Activated T-helper 1 cell treated with anti-CD3 and anti-CD28 coated beads, Interleukin-12 subunit alpha, Interleukin-12 subunit beta, Interleukin-2, Interleukin-4 antibody, amounts not matched to agents 30 ng/mL and 10 ng/mL and 1 ng/mL, durations not matched to agents 14 hours and 24 hours and 36 hours (primary cell): ENCODE data around the gene PAX8. TPM values are rescaled to one million over a fixed set of nuclear protein-coding genes. Genes with fewer than 3 reads are reported as not detected.

Source experiments
- DNase-seq: peaks from one replicate; pipeline ENCODE4 v3.0.0; 2021; ENCODE audit warnings: low spot score
- H3K27ac Mint-ChIP-seq: one replicate; pipeline ENCODE4 v1.8.0; 2021; ENCODE audit warnings: mild to moderate bottlenecking, mixed read lengths
- H3K27me3 Mint-ChIP-seq: one replicate; pipeline ENCODE4 v1.8.0; 2022; ENCODE audit warnings: mild to moderate bottlenecking, moderate library complexity, mixed read lengths; ENCODE audit not compliant: insufficient read depth
- H3K36me3 Mint-ChIP-seq: one replicate; pipeline ENCODE4 v1.8.0; 2021; ENCODE audit warnings: low read depth, mixed read lengths
- H3K4me1 Mint-ChIP-seq: one replicate; pipeline ENCODE4 v1.8.0; 2021; ENCODE audit warnings: low read depth, mixed read lengths
- H3K4me3 Mint-ChIP-seq: one replicate; pipeline ENCODE4 v1.8.0; 2021; ENCODE audit warnings: mild to moderate bottlenecking, moderate library complexity, mixed read lengths
- H3K9me3 Mint-ChIP-seq: one replicate; pipeline ENCODE4 v1.8.0; 2021; ENCODE audit warnings: mixed read lengths
- intact Hi-C: fragments of 100-400 bp; cut with micrococcal nuclease; formaldehyde crosslinking; loops from one replicate; pipeline ENCODE4 v1.15.1; 2024
- total RNA-seq: library from RNA; stranded (reverse); gene quantifications from 2 replicates; pipeline ENCODE4 v1.2.3, GENCODE V29; 2022

Gene PAX8
- total RNA-seq, 1 donor from 2014 or later, result 0.70 TPM

DNA sequence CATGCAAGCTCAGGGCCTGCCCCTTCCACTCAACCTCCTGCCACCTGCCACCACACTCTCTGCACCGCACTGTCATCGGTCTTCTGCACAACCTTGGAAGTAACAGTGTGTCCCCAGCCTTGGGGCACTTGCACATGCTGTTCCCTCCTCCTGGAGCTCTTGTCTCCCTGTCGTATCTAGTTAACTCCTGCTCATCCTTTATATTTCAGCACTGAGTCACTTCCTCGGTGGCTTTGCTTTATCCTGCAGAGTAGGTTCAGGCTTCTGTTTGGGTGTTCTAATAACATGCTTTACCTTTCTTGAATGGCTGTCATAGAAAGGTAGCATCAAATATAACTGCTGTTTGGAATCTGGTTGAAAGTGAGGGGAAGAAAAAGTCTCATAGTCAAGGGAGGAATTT, 25.3 kb downstream of the PAX8 start:
- H3K4me1 Mint-ChIP-seq, result peaks cover 68% of the 10 kb centered on the region
- no peaks in the 10 kb centered on the region for H3K9me3 Mint-ChIP-seq
- H3K36me3 Mint-ChIP-seq, result peaks cover 9% of the 10 kb centered on the region
- no peak for DNase-seq
- H3K27ac Mint-ChIP-seq, result no peak overlapping the region
- intact Hi-C loops, result loop anchor here (5.0 kb wide), 1 partner anchor 116 kb away; no protein-coding TSS in a partner anchor
- H3K27me3 Mint-ChIP-seq, result peaks cover 6% of the 10 kb centered on the region
- peak overlapping the region; percentile 19 for H3K4me3 Mint-ChIP-seq

DNA sequence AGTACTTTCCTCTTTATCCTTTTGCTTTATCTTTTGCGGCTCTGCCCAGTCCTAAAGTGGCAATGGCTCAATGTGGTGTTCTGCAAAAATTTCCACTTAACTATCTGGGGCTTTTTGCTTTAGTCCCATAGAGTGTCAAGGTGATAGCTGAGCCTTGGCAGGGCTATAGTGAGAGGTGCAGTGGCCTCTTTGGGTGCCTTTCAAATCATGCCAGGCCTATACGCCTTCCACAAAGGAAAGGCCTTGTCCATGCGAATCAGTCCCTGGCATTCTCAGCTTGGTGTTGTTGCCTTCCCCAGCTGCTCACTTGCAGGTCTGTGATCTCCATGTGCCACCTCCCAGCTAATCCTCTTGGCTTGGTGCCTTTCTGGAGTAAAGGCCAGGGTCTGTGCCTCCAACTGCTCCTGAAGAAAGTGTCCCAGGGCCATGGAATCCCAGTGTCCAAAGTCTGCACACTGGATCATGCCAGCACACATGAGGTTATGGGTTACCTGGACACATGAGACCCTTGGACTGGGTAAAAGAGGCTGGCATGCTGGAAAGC, 26.6 kb downstream of the PAX8 start:
- H3K36me3 Mint-ChIP-seq, result peaks cover 9% of the 10 kb centered on the region
- peak overlapping the region; percentile 32 for H3K4me3 Mint-ChIP-seq
- H3K9me3 Mint-ChIP-seq, result no peaks in the 10 kb centered on the region
- peak overlapping the region; percentile 77 for H3K27ac Mint-ChIP-seq
- no peak for DNase-seq
- peaks cover 68% of the 10 kb centered on the region for H3K4me1 Mint-ChIP-seq
- intact Hi-C loops, result loop anchor here (5.0 kb wide), 1 partner anchor 115 kb away; no protein-coding TSS in a partner anchor
- peaks cover 4% of the 10 kb centered on the region for H3K27me3 Mint-ChIP-seq

DNA sequence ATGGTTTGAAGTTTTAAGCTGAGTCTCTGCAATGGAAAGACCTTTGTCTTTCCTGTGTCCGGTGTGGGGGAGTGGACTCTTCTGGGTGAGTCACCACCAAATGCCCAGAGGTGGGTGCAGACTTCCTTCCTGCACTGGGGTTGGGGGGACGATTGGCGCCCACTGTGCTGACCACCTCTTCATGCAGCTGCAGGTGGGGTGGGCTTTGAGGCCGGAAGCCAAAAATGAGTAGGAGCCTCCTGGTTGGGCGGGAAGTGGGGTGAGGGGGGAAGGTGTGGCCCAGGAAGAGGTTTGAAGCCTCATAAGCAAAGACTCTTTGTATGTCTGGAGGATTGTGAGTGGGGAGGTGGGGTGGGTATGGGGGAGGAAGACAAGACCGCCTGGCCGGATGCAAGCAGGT, 27.6 kb downstream of the PAX8 start:
- DNase-seq, result peak; percentile 39
- peak overlapping the region; percentile 73 for H3K27ac Mint-ChIP-seq
- peaks cover 3% of the 10 kb centered on the region for H3K27me3 Mint-ChIP-seq
- H3K36me3 Mint-ChIP-seq, result peaks cover 8% of the 10 kb centered on the region
- H3K4me3 Mint-ChIP-seq, result peak overlapping the region; percentile 32
- H3K4me1 Mint-ChIP-seq, result peaks cover 65% of the 10 kb centered on the region
- no peaks in the 10 kb centered on the region for H3K9me3 Mint-ChIP-seq
- intact Hi-C loops, result loop anchor here (5.0 kb wide), 1 partner anchor 114 kb away; no protein-coding TSS in a partner anchor

DNA sequence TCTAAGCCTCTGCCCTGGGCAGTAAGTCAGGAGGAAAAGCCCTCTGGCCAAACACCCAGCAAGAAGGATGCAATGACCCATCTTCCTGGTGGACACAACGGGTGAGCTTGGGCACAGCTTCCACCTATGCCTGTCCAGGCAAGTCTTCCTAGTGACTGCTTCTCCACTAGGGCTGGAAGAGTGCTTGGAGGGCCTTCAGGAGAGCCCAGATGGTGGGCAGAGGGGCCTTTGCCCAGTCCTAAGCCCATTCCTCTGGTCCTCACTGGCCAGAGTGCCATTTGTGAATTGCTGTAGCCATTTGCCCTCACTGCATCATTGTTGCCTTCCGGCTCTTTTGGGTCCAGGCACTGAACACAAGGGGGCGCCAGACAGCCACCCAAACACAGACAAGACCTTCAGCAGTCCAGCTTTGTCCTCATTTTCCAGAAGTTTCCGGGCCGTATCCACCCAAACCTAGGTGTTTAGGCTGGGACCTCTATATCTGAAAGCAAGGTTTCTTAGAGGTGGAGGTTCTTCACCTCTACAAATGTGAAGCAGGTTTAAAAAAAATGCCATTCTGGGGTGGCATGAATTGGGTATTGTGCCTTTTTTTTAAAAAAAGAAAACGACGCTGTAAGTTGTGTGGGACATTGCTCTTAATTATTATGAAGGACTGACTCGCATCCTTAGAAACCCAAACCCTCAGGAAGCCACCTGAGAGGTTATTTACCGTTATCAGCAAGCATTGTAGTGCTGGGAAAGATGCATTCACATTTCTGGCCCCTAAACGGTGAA, 29.5 kb downstream of the PAX8 start:
- Mint-ChIP-seq H3K4me1 (peaks cover 46% of the 10 kb centered on the region), H3K27ac (peak overlapping the region; percentile 56), H3K9me3 (no peaks in the 10 kb centered on the region), H3K36me3 (peaks cover 4% of the 10 kb centered on the region), H3K27me3 (no peaks in the 10 kb centered on the region), H3K4me3 (no peak overlapping the region)
- intact Hi-C loops, result loop anchor here (1.0 to 5.0 kb wide), 4 partner anchors 25 to 143 kb away; no protein-coding TSS in a partner anchor
- peak; percentile 63 for DNase-seq

DNA sequence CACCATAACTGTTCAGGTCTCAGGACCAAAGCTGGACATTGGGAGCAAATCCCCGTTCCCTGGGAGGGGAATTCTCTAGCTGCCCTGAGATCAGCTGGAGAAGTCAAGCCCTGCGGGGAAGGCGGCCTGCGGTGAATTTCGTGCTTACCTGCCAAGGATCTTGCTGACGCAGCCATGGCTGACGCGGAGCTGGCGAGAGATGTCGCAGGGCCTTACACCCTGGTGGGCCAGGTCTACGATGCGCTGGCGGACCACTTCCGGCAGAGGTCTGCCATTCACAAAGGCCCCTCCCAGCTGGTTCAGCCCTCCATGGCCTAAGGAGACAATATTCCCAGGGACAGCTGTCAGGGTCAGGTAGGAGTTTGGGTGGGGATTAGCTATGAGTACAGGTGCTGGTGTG, 32.1 kb downstream of the PAX8 start:
- H3K9me3 Mint-ChIP-seq, result no peaks in the 10 kb centered on the region

DNA sequence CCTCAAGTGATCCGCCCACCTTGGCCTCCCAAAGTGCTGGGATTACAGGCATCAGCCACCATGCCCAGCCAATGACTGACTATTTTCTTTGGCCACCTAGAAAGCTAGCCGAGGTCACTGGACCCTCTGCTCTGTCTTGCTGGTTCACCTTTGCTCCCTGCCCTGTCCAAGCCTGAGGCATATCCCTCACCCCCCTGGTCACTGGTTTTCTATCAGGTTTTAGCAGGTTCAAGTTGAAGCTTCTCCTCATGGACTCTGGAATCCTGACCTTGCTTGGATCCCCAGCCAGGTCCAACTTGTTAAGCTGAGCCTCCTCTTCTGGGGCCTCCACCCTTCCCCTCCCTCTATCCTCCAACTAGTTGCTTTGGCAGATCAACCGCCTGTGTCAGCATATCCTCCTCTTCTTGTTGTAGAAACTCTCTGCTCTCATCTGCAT, 33.4 kb downstream of the PAX8 start:
- Mint-ChIP-seq H3K27ac (no peak overlapping the region), H3K9me3 (no peaks in the 10 kb centered on the region), H3K27me3 (no peaks in the 10 kb centered on the region), H3K36me3 (no peaks in the 10 kb centered on the region), H3K4me1 (peaks cover 25% of the 10 kb centered on the region), H3K4me3 (no peak overlapping the region)
- intact Hi-C loops, result loop anchor here (5.0 kb wide), 1 partner anchor 147 kb away; no protein-coding TSS in a partner anchor
- DNase-seq, result no peak

More for the DNA sequence above, 32.1 kb downstream of the PAX8 start:
- Mint-ChIP-seq H3K4me1 (peaks cover 28% of the 10 kb centered on the region), H3K27ac (no peak overlapping the region), H3K27me3 (no peaks in the 10 kb centered on the region), H3K36me3 (no peaks in the 10 kb centered on the region), H3K4me3 (no peak overlapping the region)
- intact Hi-C loops, result loop anchor here (5.0 kb wide), 1 partner anchor 146 kb away; no protein-coding TSS in a partner anchor
- no peak for DNase-seq

DNA sequence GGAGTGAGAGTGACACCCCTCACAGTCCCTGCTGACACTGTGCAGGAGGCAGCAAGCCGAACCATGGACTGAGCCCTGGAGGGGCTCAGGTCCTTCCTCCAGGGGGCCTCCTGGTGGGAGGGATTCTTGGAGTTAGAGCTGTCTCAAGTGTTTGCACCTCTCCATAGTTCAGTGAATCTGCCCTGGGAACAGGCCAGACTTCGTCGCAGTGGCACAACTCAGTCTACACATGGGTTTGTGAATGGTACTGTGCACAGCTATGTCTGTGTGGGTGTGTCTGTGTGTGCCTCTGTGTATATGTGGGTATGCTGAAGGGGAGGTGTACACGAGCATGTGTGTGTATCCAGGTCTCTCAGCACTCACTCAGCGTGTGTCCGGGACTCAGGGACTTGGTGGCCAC, 36.4 kb downstream of the PAX8 start:
- no peaks in the 10 kb centered on the region for H3K9me3 Mint-ChIP-seq
- no peaks in the 10 kb centered on the region for H3K27me3 Mint-ChIP-seq
- H3K4me3 Mint-ChIP-seq, result no peak overlapping the region
- no peak for DNase-seq
- H3K27ac Mint-ChIP-seq, result no peak overlapping the region
- no peaks in the 10 kb centered on the region for H3K36me3 Mint-ChIP-seq
- H3K4me1 Mint-ChIP-seq, result peaks cover 19% of the 10 kb centered on the region
- intact Hi-C loops, result no loop called here

DNA sequence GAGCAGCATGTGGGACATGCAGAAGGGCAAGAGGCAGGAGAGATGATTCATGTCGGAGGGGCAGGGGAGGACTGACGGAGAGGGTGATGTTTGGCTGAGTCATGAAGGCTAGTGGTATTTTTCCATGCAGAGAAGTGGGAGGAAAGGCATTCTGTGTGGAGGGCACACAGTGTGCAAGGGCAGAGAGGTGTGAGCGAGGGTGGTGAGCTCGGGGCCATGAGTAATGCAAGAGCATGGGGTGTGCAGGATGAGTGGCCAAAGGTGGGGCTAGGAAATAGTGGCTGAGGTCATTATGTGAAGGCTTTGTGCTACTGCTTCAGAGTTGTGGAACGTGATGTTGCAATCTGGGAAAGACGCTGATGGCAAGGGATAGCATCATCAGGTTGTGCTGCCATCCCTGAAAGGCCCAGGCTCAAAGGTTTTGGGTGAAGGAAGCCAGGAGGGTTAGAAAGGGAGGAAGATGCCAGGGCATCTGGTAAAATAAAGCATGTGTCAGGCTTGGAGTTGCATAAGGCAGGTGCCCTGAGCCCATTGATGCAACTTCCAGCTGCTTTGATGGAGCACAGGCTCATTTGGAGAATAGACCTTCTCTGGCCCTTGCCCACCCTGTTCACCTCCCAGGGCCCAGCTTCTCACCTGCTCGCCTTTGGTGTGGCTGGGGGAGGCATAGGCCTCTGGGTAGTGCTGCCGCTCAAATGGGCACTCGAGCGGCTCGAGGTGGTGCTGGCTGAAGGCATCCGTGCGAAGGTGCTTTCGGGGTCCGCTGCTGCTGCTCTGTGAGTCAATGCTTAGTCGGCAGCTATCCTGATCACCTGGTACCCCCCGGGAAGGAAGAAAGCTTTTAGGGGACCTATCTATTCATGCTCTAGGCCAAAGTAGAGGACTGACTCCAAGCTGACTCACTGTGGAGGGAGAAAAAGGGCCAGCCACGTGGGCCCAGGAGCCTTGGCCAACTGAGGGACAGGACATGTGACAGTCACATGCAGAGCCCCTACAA, 37.5 kb downstream of the PAX8 start:
- Mint-ChIP-seq H3K27me3 (no peaks in the 10 kb centered on the region), H3K36me3 (no peaks in the 10 kb centered on the region), H3K4me1 (peaks cover 19% of the 10 kb centered on the region), H3K27ac (peak overlapping the region; percentile 49), H3K4me3 (peak overlapping the region; percentile 16), H3K9me3 (no peaks in the 10 kb centered on the region)
- intact Hi-C loops, result no loop called here
- no peak for DNase-seq

DNA sequence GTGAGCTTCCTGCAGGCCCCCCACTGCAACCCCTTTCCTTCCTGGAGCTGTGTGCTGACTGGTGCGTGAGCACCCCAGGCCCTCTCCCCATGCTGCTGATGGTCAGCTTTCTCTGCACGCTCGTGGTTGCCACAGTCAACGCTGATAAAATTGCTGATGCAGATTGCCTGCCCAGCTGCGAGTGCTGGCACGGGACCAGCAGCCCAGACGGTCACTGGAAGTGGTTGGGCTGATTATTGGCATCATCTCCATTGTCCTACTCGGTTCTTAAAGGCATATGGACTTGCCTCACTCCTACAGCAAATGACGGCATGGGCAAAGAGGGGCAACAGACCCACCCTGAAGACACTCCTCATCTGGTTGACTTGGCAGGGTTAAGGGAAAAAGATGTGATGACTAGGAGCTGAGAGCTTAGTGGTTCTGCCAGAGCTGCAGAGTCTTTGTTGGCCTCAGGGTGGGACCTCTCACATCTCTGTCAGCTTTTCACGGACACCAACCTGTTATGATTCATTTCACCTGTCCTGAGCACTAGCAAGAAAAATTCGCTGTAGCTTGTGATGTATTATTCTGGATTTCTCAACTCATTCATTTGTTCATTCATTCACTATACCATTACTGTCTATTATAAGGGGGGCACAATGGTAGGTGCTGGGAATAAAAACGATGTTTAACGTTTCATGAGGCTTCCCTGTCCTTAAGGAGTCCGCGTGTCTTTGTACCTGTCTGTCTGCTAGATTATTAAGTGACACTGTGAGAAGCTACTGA, 38.4 kb downstream of the PAX8 start:
- H3K9me3 Mint-ChIP-seq, result no peaks in the 10 kb centered on the region
- no peaks in the 10 kb centered on the region for H3K27me3 Mint-ChIP-seq
- DNase-seq, result no peak
- H3K27ac Mint-ChIP-seq, result peak overlapping the region; percentile 49
- H3K4me1 Mint-ChIP-seq, result peaks cover 19% of the 10 kb centered on the region
- peak overlapping the region; percentile 0 for H3K4me3 Mint-ChIP-seq
- H3K36me3 Mint-ChIP-seq, result peaks cover 1% of the 10 kb centered on the region
- intact Hi-C loops, result no loop called here

DNA sequence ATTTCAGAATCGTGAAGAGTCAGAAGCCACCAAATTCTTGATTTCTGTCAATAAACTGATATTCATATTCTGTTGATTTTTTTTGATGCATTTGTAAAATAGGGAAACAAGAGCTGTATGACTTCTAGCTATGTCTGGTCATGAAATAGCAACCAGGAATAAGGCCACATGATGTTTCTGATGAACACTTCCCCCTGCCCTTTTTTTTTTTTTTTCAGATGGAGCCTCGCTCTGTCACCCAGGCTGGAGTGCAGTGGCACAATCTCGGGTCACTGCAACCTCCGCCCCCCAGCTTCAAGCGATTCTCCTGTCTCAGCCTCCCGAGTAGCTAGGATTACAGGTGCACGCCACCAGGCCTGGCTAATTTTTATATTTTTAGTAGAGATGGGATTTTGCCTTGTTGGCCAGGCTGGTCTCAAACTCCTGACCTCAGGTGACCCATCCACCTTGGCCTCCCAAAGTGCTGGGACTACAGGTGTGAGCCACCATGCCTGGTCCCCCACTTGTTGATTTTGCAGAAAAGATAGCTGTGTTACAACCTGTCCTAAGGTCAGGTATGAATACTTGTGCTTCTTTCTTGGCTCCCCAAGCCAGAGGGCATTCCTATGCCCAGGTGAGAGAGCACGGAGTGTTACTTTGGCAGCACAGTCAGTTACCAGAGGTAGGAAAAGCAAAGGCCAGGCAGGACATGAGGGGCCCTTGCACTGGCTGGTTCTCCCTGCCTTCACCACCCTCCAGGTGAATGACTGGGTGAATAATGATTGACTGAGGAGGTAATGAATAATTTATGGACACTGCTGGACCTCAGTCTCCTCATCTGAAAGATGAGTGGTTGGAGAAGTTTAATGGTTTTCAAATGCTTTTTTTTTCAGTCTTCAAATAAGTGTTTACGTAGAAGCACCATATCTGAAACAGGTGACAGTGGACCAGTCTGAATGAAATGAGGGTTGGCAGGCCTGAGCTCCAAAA, 39.6 kb downstream of the PAX8 start:
- Mint-ChIP-seq H3K36me3 (peaks cover 2% of the 10 kb centered on the region), H3K4me1 (peaks cover 20% of the 10 kb centered on the region), H3K9me3 (no peaks in the 10 kb centered on the region), H3K27me3 (no peaks in the 10 kb centered on the region), H3K4me3 (no peak overlapping the region), H3K27ac (no peak overlapping the region)
- intact Hi-C loops, result no loop called here
- no peak for DNase-seq

DNA sequence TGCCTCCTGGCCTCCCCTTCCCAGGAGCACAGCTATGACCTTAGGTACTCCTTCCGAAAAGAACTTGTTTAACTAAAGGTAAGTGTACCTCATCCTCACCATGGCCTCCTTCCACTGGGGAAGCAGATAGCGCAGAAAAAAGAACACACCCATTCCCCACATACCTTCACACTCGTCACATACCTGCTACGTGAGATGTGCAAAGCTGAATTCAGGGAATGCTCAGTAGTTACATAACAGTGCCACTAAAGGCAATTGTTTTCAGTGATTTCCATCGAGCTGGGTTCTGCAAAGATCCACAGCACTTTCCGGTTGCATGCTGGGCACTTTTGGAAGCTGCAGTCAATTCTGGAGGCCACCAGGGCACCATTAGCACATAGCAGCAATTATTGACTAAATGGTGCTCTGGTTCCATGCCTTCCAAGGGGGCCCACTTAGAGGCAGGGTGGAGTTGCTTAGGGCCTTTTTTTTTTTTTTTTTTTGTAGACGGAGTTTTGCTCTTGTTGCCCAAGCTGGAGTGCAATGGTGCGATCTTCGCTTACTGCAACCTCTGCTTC, 41.0 kb downstream of the PAX8 start:
- H3K4me1 Mint-ChIP-seq, result peaks cover 24% of the 10 kb centered on the region
- no peak overlapping the region for H3K27ac Mint-ChIP-seq
- H3K4me3 Mint-ChIP-seq, result peak overlapping the region; percentile 16
- DNase-seq, result no peak
- H3K9me3 Mint-ChIP-seq, result no peaks in the 10 kb centered on the region
- peaks cover 2% of the 10 kb centered on the region for H3K36me3 Mint-ChIP-seq
- H3K27me3 Mint-ChIP-seq, result no peaks in the 10 kb centered on the region
- intact Hi-C loops, result no loop called here
